Measurements from ENCODE around the gene CEP112.

GRCh38 chr17:65891231-65891735 is 300.6 kb downstream of the CEP112 start:
- TF ChIP-seq CTCF (IDR thresholded peaks at IDR 0.05), result no peak
- no peak for TF ChIP-seq POLR2A (IDR thresholded peaks at IDR 0.05)

Data from testis (tissue), 2 donors.